Omental fat pad (tissue), 4 donors: ENCODE measurements around the gene TCF4. TPM values are rescaled to one million over a fixed set of nuclear protein-coding genes. Genes with fewer than 3 reads are reported as not detected.
A peak's percentile ranks its signal among the peaks of the same experiment; 100 is the strongest.

Source experiments
- ATAC-seq: fragments of 150-250 bp; one replicate; pipeline ENCODE4 v1.9.1; 2016; ENCODE audit warnings: mild to moderate bottlenecking, moderate library complexity; ENCODE audit not compliant: low FRiP score
- DNase-seq: peaks from one replicate; pipeline ENCODE4 v3.0.0-alpha.2; 2019; ENCODE audit warnings: low spot score
- CTCF ChIP-seq, 3 donors: fragments of 450-650 bp; IDR thresholded peaks; one replicate each; pipeline ENCODE4 v1.5.1; 2016 to 2017; ENCODE audit warnings: antibody characterized with exemption in 3 of 3, mild to moderate bottlenecking in 3 of 3, moderate library complexity in 2 of 3
- total RNA-seq, 4 donors: library from RNA; depleted of rRNA; stranded (reverse); fragments of >200 nt; gene quantifications; one replicate each; pipeline ENCODE4 v1.1.0, GENCODE V29; 2016

Gene TCF4
- total RNA-seq, 4 donors from 2014 or later = 113 to 381 (median 141) TPM

- no peak for TF ChIP-seq CTCF (IDR thresholded peaks at IDR 0.05)
- ATAC-seq = no peak
- DNase-seq = no peak
These were observed 104.6 kb downstream of the TCF4 start for GRCh38 chr18:55483266-55483871.

GRCh38 chr18:55479656-55480420 is 108.2 kb downstream of the TCF4 start:
- ATAC-seq = no peak
- TF ChIP-seq CTCF (IDR thresholded peaks at IDR 0.05) = no peak
- no peak for DNase-seq

GRCh38 chr18:55477860-55478581 is 110.0 kb downstream of the TCF4 start:
- ATAC-seq = peak; percentile 64
- DNase-seq = no peak
- no peak for TF ChIP-seq CTCF (IDR thresholded peaks at IDR 0.05)

- ATAC-seq = peak; percentile 94
- no peak for TF ChIP-seq CTCF (IDR thresholded peaks at IDR 0.05)
These were observed 110.5 kb downstream of the TCF4 start for GRCh38 chr18:55477499-55477859.

GRCh38 chr18:55475916-55476315 is 112.1 kb downstream of the TCF4 start:
- DNase-seq (no peak), ATAC-seq (no peak)
- no peak for TF ChIP-seq CTCF (IDR thresholded peaks at IDR 0.05)

More at GRCh38 chr18:55477499-55477859, 110.5 kb downstream of the TCF4 start:
- no peak for DNase-seq

- no peak for TF ChIP-seq CTCF (IDR thresholded peaks at IDR 0.05)
- ATAC-seq (no peak), DNase-seq (no peak)
These were observed 112.5 kb downstream of the TCF4 start for GRCh38 chr18:55475467-55475866.
